UCSD-AML1 (cell line): ENCODE data around the gene SCUBE1.

Experiments
- DNase-seq: peaks from one replicate; lab custom pipeline; 2025; ENCODE audit not compliant: unreplicated experiment; lab: John Stamatoyannopoulos, UW

The SCUBE1 gene

DNA sequence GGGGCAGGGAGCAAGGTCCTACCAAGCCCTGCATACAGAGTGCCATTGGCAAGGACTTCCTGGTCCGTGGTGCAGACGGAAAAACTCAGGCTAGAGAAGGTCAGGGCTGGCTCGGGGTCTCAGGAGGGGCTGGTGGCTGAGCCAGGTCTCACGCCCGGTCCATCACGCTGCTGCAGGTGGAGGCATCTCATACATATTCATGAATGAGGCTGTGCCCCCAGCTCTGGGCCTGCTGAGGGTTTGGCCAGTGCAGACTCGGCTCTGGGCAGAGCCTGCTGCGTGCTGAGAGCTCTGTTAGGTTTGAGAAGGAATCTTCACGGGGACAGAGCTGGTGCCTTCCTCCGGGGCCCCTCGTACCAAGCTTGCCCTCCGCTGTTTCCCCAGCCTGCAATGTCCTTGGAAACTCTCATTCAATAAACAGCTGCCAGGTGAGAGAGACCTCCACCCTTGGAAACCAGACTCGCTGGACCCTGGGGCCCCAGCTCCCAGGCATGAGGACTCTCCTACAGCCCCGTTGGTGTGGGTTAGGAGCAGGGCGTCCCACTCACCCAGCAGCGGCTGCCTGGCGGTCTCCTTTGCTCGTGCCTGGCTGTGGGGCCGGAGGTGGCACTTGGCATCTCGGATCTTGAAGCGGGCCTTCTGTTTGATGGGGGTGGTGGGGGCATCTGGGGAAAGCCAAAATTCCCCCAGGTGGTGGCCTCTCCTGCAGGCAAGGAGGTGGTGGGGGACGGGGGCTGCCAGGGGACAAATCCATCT lies 122.4 kb downstream of the SCUBE1 start:
- no peak for DNase-seq

DNA sequence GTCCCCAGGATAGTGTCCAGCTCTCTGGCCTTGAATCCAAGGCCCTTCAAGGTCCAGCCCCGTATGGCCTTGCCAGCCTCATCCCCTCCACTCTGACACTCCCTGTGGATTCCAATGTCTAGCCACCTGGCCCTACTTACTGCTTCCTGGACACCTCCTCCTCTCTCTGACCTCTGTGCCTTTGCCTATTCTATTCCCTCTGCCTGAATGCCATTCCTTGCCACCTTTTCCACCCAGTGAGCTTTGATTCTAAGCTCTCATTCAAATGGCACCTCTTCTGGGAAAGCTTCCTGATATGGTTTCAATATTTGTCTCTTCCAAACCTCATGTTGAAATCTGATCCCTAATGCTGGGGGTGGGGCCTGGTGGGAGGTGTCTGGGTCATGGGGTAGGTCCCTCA lies 124.4 kb downstream of the SCUBE1 start:
- DNase-seq = no peak

GRCh38 chr22:43217285-43218030 lies 125.7 kb downstream of the SCUBE1 start:
- DNase-seq = no peak

DNA sequence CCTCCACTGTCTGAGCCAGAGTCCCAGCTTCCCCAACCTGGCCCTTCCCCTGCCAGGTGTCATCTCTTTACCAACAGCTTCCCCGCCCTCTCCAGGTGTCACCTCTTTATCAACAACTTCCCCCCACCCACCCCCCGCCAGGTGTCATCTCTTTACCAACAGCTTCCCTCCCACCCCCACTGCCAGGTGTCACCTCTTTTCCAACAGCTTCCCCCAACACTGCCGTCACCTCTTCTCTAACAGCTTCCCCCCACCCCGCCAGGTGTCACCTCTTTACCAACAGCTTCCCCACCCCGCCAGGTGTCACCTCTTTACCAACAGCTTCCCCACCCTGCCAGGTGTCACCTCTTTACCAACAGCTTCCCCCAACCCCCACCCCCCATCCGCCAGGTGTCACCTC lies 126.4 kb downstream of the SCUBE1 start:
- no peak for DNase-seq

DNA sequence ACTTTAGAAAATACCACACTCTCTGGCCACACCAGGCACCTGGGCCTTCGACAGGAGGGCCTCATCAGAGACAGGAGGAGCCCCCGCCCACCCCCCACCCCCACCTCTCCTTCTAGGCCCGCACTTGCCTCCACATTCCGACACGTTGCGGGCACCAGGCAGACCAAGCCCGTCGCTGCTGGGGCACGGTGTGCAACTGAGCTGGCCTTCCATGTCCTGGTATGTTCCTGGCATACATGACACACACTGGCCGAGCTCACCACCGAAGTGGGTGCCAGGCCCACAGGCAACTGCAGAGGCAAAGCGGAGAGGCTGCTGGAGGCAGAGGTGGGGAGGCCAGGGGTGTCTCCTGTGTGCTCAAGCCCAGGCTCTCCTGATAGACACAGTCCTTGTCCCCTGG lies 129.2 kb downstream of the SCUBE1 start:
- no peak for DNase-seq

- no peak for DNase-seq
These were observed 130.1 kb downstream of the SCUBE1 start for GRCh38 chr22:43213051-43213450.

- no peak for DNase-seq
These were observed 130.7 kb downstream of the SCUBE1 start for GRCh38 chr22:43212434-43212952.

DNA sequence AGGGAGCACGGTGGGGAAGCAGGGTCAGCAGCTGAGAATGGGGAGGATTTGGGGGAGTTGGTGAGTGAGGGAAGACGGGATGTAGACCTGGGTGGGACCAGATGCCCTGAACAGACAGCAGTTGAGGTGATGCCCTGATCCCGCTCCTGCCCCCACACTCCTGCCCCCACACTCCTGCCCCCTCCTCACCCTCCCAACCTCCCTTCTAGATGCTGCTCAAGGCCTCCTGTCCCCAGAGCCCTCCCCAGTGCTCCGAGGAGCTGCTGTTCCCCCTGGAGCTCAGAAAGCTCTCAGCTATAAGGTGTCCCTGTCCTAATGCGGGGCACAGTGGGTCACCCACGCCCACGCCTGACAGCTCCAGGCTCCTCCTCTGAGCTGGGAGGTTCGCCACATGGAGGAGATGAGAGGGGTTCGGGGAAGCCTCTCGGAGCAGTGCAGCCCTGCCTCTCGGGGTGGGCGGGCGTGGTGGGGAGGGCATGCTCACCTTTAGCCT lies 131.2 kb downstream of the SCUBE1 start:
- DNase-seq = no peak

GRCh38 chr22:43210631-43211515 lies 132.3 kb downstream of the SCUBE1 start:
- DNase-seq = no peak

DNA sequence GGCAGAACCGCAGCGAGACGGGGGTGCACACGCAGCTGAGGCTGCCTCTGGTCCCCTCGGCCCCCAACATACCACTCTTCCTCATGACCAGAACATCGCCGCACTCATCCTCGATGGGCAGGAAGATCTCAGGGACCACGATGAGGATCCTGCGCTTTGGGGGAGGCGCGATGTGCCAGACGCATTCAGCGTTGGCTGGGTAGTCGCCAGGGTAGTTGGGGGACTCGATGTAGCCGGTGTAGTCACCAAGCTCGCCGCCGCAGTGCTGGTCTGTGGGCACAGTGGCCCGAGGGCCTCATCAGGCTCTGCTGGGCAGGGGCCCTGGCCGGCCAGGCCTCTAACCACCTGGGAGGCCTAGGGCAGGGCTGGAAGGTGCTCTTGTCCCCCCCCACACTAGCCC lies 133.2 kb downstream of the SCUBE1 start:
- DNase-seq = no peak

DNA sequence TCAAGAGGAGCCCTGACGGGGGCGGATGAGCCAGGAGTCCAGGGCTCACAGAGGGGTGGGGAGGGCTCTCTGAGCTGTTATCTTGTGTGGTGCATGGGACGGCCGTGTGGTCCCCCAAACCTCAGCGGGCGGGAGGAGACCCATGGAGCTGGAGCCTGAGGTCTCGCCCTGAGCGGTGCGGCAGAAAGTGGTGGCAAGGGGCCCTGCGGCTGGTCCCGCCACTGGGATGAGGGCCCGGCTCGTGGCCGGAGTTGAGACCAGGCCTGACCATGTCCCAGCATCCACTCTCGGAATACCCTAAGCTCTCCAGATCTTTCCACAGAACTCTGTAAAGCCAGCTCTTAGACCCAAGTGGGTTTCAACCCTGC lies 133.7 kb downstream of the SCUBE1 start:
- DNase-seq = no peak

- DNase-seq = no peak
These were observed 134.3 kb downstream of the SCUBE1 start for GRCh38 chr22:43208703-43209522.

GRCh38 chr22:43207849-43208702 lies 135.1 kb downstream of the SCUBE1 start:
- no peak for DNase-seq

- no peak for DNase-seq
These were observed 135.8 kb downstream of the SCUBE1 start for GRCh38 chr22:43207386-43207785.

- no peak for DNase-seq
These were observed 136.5 kb downstream of the SCUBE1 start for GRCh38 chr22:43206509-43207161.

GRCh38 chr22:43205748-43206508 lies 137.2 kb downstream of the SCUBE1 start:
- DNase-seq = no peak

DNA sequence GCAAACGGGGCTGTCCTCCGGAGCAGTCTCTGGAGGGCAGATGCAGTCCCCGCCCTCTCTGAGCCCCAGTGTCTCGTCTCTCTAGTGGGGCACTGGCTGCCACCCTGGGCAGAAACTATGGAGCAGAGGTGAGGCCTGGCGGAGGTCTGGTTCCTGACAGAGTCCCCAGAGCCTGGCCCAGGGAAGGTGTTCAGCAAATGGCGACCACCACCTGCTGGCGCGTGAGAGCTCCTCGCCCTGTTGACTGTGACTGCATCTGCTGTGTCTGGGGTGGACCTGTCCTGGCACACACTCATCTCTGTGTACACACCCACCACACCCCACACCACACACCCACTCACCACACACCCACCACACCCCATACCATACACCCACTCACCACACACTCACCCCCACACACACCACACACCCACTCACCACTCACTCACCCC lies 137.9 kb downstream of the SCUBE1 start:
- DNase-seq = no peak

DNA sequence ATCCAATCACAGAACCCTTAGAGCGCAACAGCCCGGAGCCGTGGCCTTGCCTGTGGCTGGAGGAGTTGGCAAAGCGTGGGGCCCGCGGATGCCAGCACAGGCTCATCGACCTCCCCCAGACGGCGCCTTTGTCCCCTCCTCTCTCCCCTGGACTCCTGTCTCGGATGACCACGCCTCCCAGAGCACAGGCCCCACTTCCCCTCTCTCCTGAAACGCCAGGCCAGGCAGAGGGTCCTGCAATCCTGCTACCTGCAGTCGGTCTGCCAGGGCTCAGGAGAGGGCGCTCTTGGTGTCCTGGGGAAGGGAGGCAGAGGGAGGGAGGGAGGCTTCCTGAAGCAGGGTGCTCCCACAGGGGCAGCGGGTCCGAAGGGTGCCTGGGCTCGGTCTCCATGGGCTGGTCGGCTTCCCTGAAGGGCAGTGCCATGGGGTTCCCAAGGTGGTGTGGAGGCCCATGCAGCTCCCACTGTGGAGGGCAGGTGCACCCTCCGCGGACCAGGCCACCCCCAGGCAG lies 139.6 kb downstream of the SCUBE1 start:
- no peak for DNase-seq
